ENCODE results near the gene VOPP1.

GRCh38 chr7:55476852-55477780 is 95.2 kb downstream of the VOPP1 start:
- no peak for TF ChIP-seq EP300 (IDR thresholded peaks at IDR 0.05; ENCODE audit: low read depth)
- TF ChIP-seq POLR2A (IDR thresholded peaks at IDR 0.05) = no peak
- TF ChIP-seq CTCF (IDR thresholded peaks at IDR 0.05) = no peak
- TF ChIP-seq POLR2AphosphoS5 (IDR thresholded peaks at IDR 0.05) = no peak

All from transverse colon (tissue), 4 donors.